Peyer's patch (tissue), 4 donors: Measurements from ENCODE around the gene SLC39A6.

Experiments
- CTCF ChIP-seq, 6 experiments: fragments of 450-650 bp in 4 of 6; fragments of 200-600 bp in 2 of 6; sonication (generic) in 1 of 6; IDR thresholded peaks; one replicate each; pipeline ENCODE4 v1.5.1; 2017 to 2019; ENCODE audit warnings: antibody characterized with exemption in 6 of 6, mild to moderate bottlenecking in 3 of 6, moderate library complexity in 1 of 6
- POLR2A ChIP-seq, 2 donors: fragments of 450-650 bp; IDR thresholded peaks; one replicate each; pipeline ENCODE4 v1.5.1; 2017; ENCODE audit warnings: antibody characterized with exemption in 2 of 2, mild to moderate bottlenecking in 2 of 2, moderate library complexity in 2 of 2

- TF ChIP-seq POLR2A (IDR thresholded peaks at IDR 0.05): no peak
- no peak for TF ChIP-seq CTCF (IDR thresholded peaks at IDR 0.05)
Measured at GRCh38 chr18:36126668-36127067, 2.5 kb downstream of the SLC39A6 start.
